A549 (cell line): ENCODE results near the gene SLC9A9.

Experiments
- BHLHE40 ChIP-seq: IDR thresholded peaks from 2 replicates; pipeline ENCODE4 v1.6.1; 2012; ENCODE audit warnings: low read depth, low read length, inconsistent platforms
- RARB ChIP-seq: fragments of 250-450 bp; sonication (Bioruptor Pico); IDR thresholded peaks from 2 replicates; pipeline ENCODE4 v1.8.0; 2021; ENCODE audit warnings: mild to moderate bottlenecking, moderate library complexity
- TF ChIP-seq, protein P1 (sequence below): fragments of 250-450 bp; sonication (Bioruptor Pico); IDR thresholded peaks from 2 replicates; pipeline ENCODE4 v1.5.0; 2021; ENCODE audit warnings: mild to moderate bottlenecking, moderate library complexity, borderline replicate concordance
- TF ChIP-seq, protein P2 (sequence below): fragments of >200 bp; sonication (Bioruptor Twin); formaldehyde crosslinking; IDR thresholded peaks from 3 replicates; pipeline ENCODE4 v1.5.1; 2016
- TF ChIP-seq, protein P3 (sequence below): fragments of 450-650 bp; IDR thresholded peaks from 2 replicates; pipeline ENCODE4 v1.6.1; 2014; ENCODE audit warnings: antibody characterized with exemption

DNA sequence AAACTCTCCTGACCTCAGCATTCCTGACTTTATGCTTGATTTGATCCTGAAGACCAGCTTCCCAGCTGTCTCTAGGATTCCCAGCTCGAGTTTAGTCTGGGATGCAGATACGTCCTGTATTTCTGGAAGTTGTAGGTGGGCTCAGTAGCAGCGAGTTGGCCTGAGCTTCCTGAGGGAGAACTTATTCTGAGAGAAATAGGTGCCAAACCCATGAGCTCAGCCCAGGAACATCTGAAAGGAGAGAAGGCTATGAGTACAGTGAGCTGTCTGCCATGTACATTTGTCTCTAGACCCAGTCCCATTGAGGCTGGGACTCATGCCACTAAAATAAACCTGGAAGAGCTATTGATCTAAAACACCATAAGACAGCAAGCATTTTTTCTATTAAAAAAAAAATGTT, 36.6 kb upstream of the SLC9A9 start:
- TF ChIP-seq RARB, result no peak
- no peak for TF ChIP-seq BHLHE40
- TF ChIP-seq, protein P1, sequence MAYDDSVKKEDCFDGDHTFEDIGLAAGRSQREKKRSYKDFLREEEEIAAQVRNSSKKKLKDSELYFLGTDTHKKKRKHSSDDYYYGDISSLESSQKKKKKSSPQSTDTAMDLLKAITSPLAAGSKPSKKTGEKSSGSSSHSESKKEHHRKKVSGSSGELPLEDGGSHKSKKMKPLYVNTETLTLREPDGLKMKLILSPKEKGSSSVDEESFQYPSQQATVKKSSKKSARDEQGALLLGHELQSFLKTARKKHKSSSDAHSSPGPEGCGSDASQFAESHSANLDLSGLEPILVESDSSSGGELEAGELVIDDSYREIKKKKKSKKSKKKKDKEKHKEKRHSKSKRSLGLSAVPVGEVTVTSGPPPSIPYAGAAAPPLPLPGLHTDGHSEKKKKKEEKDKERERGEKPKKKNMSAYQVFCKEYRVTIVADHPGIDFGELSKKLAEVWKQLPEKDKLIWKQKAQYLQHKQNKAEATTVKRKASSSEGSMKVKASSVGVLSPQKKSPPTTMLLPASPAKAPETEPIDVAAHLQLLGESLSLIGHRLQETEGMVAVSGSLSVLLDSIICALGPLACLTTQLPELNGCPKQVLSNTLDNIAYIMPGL (CRISPR knock-in tag), result no peak
- TF ChIP-seq, protein P2, sequence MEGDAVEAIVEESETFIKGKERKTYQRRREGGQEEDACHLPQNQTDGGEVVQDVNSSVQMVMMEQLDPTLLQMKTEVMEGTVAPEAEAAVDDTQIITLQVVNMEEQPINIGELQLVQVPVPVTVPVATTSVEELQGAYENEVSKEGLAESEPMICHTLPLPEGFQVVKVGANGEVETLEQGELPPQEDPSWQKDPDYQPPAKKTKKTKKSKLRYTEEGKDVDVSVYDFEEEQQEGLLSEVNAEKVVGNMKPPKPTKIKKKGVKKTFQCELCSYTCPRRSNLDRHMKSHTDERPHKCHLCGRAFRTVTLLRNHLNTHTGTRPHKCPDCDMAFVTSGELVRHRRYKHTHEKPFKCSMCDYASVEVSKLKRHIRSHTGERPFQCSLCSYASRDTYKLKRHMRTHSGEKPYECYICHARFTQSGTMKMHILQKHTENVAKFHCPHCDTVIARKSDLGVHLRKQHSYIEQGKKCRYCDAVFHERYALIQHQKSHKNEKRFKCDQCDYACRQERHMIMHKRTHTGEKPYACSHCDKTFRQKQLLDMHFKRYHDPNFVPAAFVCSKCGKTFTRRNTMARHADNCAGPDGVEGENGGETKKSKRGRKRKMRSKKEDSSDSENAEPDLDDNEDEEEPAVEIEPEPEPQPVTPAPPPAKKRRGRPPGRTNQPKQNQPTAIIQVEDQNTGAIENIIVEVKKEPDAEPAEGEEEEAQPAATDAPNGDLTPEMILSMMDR, result no peak
- TF ChIP-seq, protein P3, sequence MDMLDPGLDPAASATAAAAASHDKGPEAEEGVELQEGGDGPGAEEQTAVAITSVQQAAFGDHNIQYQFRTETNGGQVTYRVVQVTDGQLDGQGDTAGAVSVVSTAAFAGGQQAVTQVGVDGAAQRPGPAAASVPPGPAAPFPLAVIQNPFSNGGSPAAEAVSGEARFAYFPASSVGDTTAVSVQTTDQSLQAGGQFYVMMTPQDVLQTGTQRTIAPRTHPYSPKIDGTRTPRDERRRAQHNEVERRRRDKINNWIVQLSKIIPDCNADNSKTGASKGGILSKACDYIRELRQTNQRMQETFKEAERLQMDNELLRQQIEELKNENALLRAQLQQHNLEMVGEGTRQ, result no peak
